ENCODE data around the gene SAT2. TPM values are rescaled to one million over a fixed set of nuclear protein-coding genes. Genes with fewer than 3 reads are reported as not detected.
"Not testable (repeated sequence)": the region's sequence is repeated elsewhere in the genome, so short reads cannot be mapped to it uniquely, and the experiment has no call there.

The SAT2 gene
- total RNA-seq, 2 donors from 2014 or later = 59.9 to 148 TPM

GRCh38 chr17:7647018-7647417 lies 19.4 kb upstream of the SAT2 start:
- Histone ChIP-seq H3K9me3 (no peaks in the 10 kb centered on the region), H3K4me3 (no peak overlapping the region), H3K4me1 (peaks cover 21% of the 10 kb centered on the region), H3K27me3 (peaks cover 0 to 13% of the 10 kb centered on the region in 2 donors), H3K27ac (no peak overlapping the region), H3K36me3 (replicated peaks in 1 of 2; ENCODE audit: insufficient read depth in 1 of 2, low read depth in 2 of 2) (no peaks in the 10 kb centered on the region)
- intact Hi-C loops (cut with DNase I) = no loop called here
- 74 to 78% methylated on average over 4 of the region's 4 CpGs for WGBS, 2 donors
- DNase-seq = no peak
- no peak for ATAC-seq
- no peak for TF ChIP-seq CTCF (IDR thresholded peaks at IDR 0.05)
- no peak for TF ChIP-seq POLR2A (IDR thresholded peaks at IDR 0.05)

GRCh38 chr17:7646457-7646856 lies 18.8 kb upstream of the SAT2 start:
- no peak for DNase-seq
- intact Hi-C loops (cut with DNase I) = no loop called here
- Histone ChIP-seq H3K9me3 (no peaks in the 10 kb centered on the region), H3K36me3 (replicated peaks in 1 of 2; ENCODE audit: insufficient read depth in 1 of 2, low read depth in 2 of 2) (no peaks in the 10 kb centered on the region), H3K4me3 (no peak overlapping the region), H3K4me1 (peaks cover 16% of the 10 kb centered on the region), H3K27ac (no peak overlapping the region), H3K27me3 (peaks cover 0 to 11% of the 10 kb centered on the region in 2 donors)
- 68 to 71% methylated on average over 8 to 9 of the region's 9 CpGs for WGBS, 2 donors
- no peak for ATAC-seq
- TF ChIP-seq CTCF (IDR thresholded peaks at IDR 0.05) (no peak), POLR2A (IDR thresholded peaks at IDR 0.05) (no peak)

- ATAC-seq = no peak
- no peak for DNase-seq
Observed at GRCh38 chr17:7644775-7645174, 17.2 kb upstream of the SAT2 start.

GRCh38 chr17:7641635-7642034 lies 14.0 kb upstream of the SAT2 start:
- ATAC-seq; DNase-seq; H3K4me3 ChIP-seq; H3K27ac ChIP-seq; H3K36me3 ChIP-seq (replicated peaks in 1 of 2; ENCODE audit: insufficient read depth in 1 of 2, low read depth in 2 of 2); H3K27me3 ChIP-seq; H3K9me3 ChIP-seq; H3K4me1 ChIP-seq; intact Hi-C loops (cut with DNase I): not testable (repeated sequence)
- 51 to 77% methylated on average over 7 of the region's 7 CpGs for WGBS, 2 donors

More at GRCh38 chr17:7644775-7645174, 17.2 kb upstream of the SAT2 start:
- intact Hi-C loops (cut with DNase I) = no loop called here
- no peak overlapping the region for H3K4me3 ChIP-seq
- TF ChIP-seq POLR2A (IDR thresholded peaks at IDR 0.05) = no peak
- no peak for TF ChIP-seq CTCF (IDR thresholded peaks at IDR 0.05)
- H3K27ac ChIP-seq = no peak overlapping the region
- no peaks in the 10 kb centered on the region for H3K4me1 ChIP-seq
- WGBS, 2 donors = 83 to 90% methylated on average over 4 of the region's 4 CpGs
- no peaks in the 10 kb centered on the region for H3K9me3 ChIP-seq
- no peaks in the 10 kb centered on the region for H3K27me3 ChIP-seq
- no peaks in the 10 kb centered on the region for H3K36me3 ChIP-seq (replicated peaks in 1 of 2; ENCODE audit: insufficient read depth in 1 of 2, low read depth in 2 of 2)

GRCh38 chr17:7640783-7641182 lies 13.2 kb upstream of the SAT2 start:
- ATAC-seq (no peak), DNase-seq (no peak)
- no peak for TF ChIP-seq CTCF (IDR thresholded peaks at IDR 0.05)
- no peak for TF ChIP-seq POLR2A (IDR thresholded peaks at IDR 0.05)
- Histone ChIP-seq H3K27ac (no peak overlapping the region), H3K9me3 (no peaks in the 10 kb centered on the region), H3K4me1 (no peaks in the 10 kb centered on the region), H3K27me3 (no peaks in the 10 kb centered on the region), H3K36me3 (replicated peaks in 1 of 2; ENCODE audit: insufficient read depth in 1 of 2, low read depth in 2 of 2) (no peaks in the 10 kb centered on the region), H3K4me3 (no peak overlapping the region)
- WGBS, 2 donors = 93% methylated on average over 19 of the region's 26 CpGs; no CpG with 5 or more reads in 1 of the 2 donors
- intact Hi-C loops (cut with DNase I) = no loop called here
